A673 (cell line): ENCODE measurements around the gene BACE2. TPM values are rescaled to one million over a fixed set of nuclear protein-coding genes. Genes with fewer than 3 reads are reported as not detected.

ENCODE experiments used
- BruUV-seq: library from RNA; stranded (reverse); fragments of 400-500 nt; replicated peaks from 2 replicates; lab custom pipeline; 2021; lab: Mats Ljungman, UMichigan
- CTCF ChIA-PET: fragments of 300-600 bp; sonication (Branson Sonifier 250); formaldehyde crosslinking; loops from one replicate; lab custom pipeline; 2022; ENCODE audit warnings: antibody characterized with exemption; lab: Charles Lee
- POLR2A ChIA-PET: fragments of 300-600 bp; sonication (Branson Sonifier 250); formaldehyde crosslinking; loops from one replicate; lab custom pipeline; 2022; ENCODE audit warnings: antibody characterized with exemption; ENCODE audit not compliant: low non-redundant PET; lab: Charles Lee
- DNase-seq: peaks from one replicate; pipeline ENCODE4 v3.0.0-alpha.2; 2015; ENCODE audit warnings: low spot score
- H3K27ac ChIP-seq: fragments of 200-600 bp; sonication (generic); 2 replicates; pipeline ENCODE4 v1.5.1; 2016; ENCODE audit warnings: mixed run types, low read depth, mild to moderate bottlenecking, mixed read lengths, antibody characterized with exemption, low read length; ENCODE audit not compliant: poor library complexity, severe bottlenecking
- H3K27me3 ChIP-seq: fragments of 200-600 bp; sonication (generic); replicated peaks from 2 replicates; pipeline ENCODE4 v1.6.1; 2017; ENCODE audit warnings: mixed run types, low read depth, mild to moderate bottlenecking, mixed read lengths, antibody characterized with exemption, low read length; ENCODE audit not compliant: insufficient read depth, poor library complexity
- H3K36me3 ChIP-seq: fragments of 200-600 bp; sonication (generic); 2 replicates; pipeline ENCODE4 v1.6.1; 2016; ENCODE audit warnings: mixed run types, mild to moderate bottlenecking, mixed read lengths, antibody characterized with exemption, low read length; ENCODE audit not compliant: insufficient read depth, poor library complexity, severe bottlenecking
- H3K4me1 ChIP-seq: fragments of 200-600 bp; sonication (generic); 2 replicates; pipeline ENCODE4 v1.6.1; 2017; ENCODE audit warnings: mixed run types, mild to moderate bottlenecking, mixed read lengths, antibody characterized with exemption, low read length; ENCODE audit not compliant: insufficient read depth, poor library complexity, severe bottlenecking
- H3K4me3 ChIP-seq: fragments of 200-600 bp; sonication (generic); 2 replicates; pipeline ENCODE4 v1.5.1; 2016; ENCODE audit warnings: low read depth, mixed run types, mild to moderate bottlenecking, mixed read lengths, low read length; ENCODE audit not compliant: poor library complexity, severe bottlenecking
- H3K9me3 ChIP-seq: fragments of 200-600 bp; sonication (generic); 2 replicates; pipeline ENCODE4 v1.6.1; 2016; ENCODE audit warnings: mixed run types, low read depth, mild to moderate bottlenecking, mixed read lengths, antibody characterized with exemption, low read length; ENCODE audit not compliant: poor library complexity, severe bottlenecking
- EZH2 ChIP-seq: fragments of 200-600 bp; sonication (generic); IDR thresholded peaks from 2 replicates; pipeline ENCODE4 v1.6.1; 2017; ENCODE audit warnings: borderline replicate concordance, low read depth, mild to moderate bottlenecking, mixed read lengths, antibody characterized with exemption, low read length; ENCODE audit not compliant: poor library complexity, severe bottlenecking
- intact Hi-C: fragments of 100-400 bp; cut with micrococcal nuclease; formaldehyde crosslinking; loops from one replicate; pipeline ENCODE4 v1.10.0; 2022; ENCODE audit not compliant: unreplicated experiment
- total RNA-seq: library from RNA; stranded (reverse); gene quantifications from 2 replicates; pipeline ENCODE4 v1.2.3, GENCODE V29; 2021
- TF ChIP-seq, protein P1 (sequence below): fragments of 300-800, 200-600 bp; sonication (generic); conservative IDR thresholded peaks from 2 replicates; pipeline ENCODE4 v1.5.1; 2017; ENCODE audit warnings: low read depth, mild to moderate bottlenecking, antibody characterized with exemption, low read length, moderate library complexity, mixed read lengths

The BACE2 gene
- total RNA-seq, 1 experiment from 2014 or later = 6.9 TPM

DNA sequence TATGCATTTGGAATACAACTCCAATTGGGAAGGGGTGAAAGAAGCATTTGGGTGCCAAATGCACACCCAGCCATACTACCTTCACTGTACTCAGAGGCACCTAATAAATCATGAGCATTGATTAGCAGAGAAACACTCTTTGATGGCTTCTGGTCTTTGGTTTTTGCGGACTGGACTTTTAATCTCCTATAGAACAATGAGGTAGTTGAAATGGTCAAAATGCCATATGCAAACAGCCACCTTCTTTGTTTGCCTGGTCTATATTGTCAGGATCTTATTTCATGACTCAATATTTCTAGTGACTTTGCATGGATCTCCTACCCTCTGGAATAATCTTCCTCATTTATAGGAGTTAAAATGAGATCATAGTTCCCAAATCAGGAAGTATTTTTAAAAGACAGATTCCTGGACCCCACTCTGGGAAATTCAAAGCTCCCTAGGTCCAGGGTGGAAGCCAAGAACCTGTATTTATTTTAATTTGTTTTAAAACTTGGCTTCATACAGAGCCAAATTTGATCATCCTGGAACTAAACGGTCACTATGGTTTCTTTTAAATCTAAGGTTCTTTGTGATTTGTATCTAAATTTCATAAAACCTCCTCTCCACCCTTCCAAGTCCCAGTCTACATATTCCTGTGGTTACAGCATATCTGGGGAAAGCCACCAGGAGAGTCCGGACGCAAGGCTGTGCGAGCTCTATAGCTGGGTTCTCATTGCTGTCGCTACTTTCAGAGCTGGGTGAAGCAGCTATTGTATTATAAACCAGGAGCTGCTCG lies 157.4 kb downstream of the BACE2 start:
- CTCF ChIA-PET = no interaction called here
- BruUV-seq = no TSS peak
- no peak overlapping the region for H3K27ac ChIP-seq

DNA sequence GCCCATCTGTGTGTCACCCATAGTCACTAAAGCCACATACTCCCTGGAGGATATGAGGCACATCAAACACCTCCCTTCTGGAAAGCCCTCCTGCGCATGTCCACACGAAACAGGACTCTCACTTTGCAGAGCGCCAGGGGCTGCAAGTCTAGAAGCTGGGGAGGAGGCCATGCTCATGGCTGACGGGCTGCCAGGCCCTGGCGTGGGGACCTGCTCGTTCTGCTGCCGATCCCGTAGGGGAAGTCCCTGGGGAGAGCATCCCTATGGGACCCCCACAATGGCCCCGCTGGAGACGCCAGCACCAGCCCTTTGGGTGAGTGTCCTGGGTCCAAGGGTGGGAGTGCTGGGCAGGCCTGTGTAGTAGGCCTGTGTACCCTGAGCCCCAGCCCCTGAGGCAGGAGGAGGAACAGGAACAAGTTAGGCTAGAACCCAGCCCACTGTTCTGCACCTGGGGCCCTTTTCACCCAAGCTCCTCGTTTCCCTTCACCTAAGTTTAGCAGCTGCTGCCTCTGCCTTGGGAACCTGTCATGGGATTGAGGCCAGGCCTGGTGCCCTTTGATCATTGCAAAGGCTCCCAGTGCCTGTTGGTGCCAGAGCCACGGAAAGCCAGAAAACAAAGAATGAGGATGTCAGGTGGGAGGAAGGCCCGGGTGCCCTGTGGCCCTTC lies 158.6 kb downstream of the BACE2 start:
- Histone ChIP-seq H3K4me1 (no peaks in the 10 kb centered on the region), H3K27me3 (no peaks in the 10 kb centered on the region), H3K36me3 (no peaks in the 10 kb centered on the region), H3K4me3 (no peak overlapping the region), H3K27ac (no peak overlapping the region), H3K9me3 (no peaks in the 10 kb centered on the region)
- CTCF ChIA-PET = no interaction called here
- no TSS peak for BruUV-seq
- TF ChIP-seq EZH2 = no peak
- POLR2A ChIA-PET = no interaction called here
- DNase-seq = no peak
- intact Hi-C loops = no loop called here

More for the DNA sequence above, 157.4 kb downstream of the BACE2 start:
- H3K9me3 ChIP-seq = no peaks in the 10 kb centered on the region
- H3K36me3 ChIP-seq = no peaks in the 10 kb centered on the region
- no peak for DNase-seq
- TF ChIP-seq EZH2 = no peak
- TF ChIP-seq, protein P1, sequence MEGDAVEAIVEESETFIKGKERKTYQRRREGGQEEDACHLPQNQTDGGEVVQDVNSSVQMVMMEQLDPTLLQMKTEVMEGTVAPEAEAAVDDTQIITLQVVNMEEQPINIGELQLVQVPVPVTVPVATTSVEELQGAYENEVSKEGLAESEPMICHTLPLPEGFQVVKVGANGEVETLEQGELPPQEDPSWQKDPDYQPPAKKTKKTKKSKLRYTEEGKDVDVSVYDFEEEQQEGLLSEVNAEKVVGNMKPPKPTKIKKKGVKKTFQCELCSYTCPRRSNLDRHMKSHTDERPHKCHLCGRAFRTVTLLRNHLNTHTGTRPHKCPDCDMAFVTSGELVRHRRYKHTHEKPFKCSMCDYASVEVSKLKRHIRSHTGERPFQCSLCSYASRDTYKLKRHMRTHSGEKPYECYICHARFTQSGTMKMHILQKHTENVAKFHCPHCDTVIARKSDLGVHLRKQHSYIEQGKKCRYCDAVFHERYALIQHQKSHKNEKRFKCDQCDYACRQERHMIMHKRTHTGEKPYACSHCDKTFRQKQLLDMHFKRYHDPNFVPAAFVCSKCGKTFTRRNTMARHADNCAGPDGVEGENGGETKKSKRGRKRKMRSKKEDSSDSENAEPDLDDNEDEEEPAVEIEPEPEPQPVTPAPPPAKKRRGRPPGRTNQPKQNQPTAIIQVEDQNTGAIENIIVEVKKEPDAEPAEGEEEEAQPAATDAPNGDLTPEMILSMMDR = no peak
- H3K27me3 ChIP-seq = no peaks in the 10 kb centered on the region
- intact Hi-C loops = no loop called here
- POLR2A ChIA-PET = no interaction called here
- no peak overlapping the region for H3K4me3 ChIP-seq
- H3K4me1 ChIP-seq = no peaks in the 10 kb centered on the region

DNA sequence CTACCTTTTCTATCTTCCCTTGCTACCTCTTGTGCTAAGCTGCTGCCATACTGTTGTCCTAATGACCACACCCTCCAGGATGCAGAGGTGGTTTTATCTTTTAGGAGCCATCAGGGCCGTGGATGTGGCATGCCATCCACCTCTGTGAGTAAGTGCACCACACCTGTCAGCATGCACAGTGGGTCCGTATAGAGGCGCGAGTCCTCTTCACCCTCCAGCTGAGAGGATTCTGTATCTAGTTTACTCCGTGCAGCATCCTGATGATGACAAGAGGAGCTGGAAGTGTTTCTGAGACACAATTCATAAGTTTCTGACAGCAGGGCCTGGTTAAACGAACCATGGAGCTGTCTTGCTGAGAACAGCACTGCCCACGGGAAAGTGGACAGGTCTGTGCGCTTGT lies 159.8 kb downstream of the BACE2 start:
- CTCF ChIA-PET = no interaction called here
- H3K36me3 ChIP-seq = no peaks in the 10 kb centered on the region

More for the DNA sequence above, 159.8 kb downstream of the BACE2 start:
- Histone ChIP-seq H3K9me3 (no peaks in the 10 kb centered on the region), H3K27ac (no peak overlapping the region), H3K4me1 (no peaks in the 10 kb centered on the region), H3K27me3 (no peaks in the 10 kb centered on the region), H3K4me3 (no peak overlapping the region)
- TF ChIP-seq EZH2 = no peak
- intact Hi-C loops = no loop called here
- BruUV-seq = no TSS peak
- POLR2A ChIA-PET = no interaction called here
- DNase-seq = no peak
